Adrenal gland (tissue), 12 donors: ENCODE data around the gene SLC25A17. TPM values are rescaled to one million over a fixed set of nuclear protein-coding genes. Genes with fewer than 3 reads are reported as not detected.

Experiments used
- DNase-seq, 7 donors: peaks; one replicate each; pipeline ENCODE4 v3.0.0-alpha.2; 2019 to 2020
- H3K27ac ChIP-seq, 5 donors: fragments of 200-600 bp; sonication (generic) in 4 of 5; 1 replicate in 3 of 5; 2 replicates in 2 of 5; pipeline versions ENCODE4 v1.5.1 to v1.8.0; 2016 to 2020; ENCODE audit warnings: mild to moderate bottlenecking in 1 of 5
- H3K27me3 ChIP-seq: fragments of 200-600 bp; 2 replicates; pipeline ENCODE4 v1.8.0; 2021
- H3K36me3 ChIP-seq, 2 donors: fragments of 200-600 bp; replicated peaks in 1 of 2; 1 replicate in 1 of 2; 2 replicates in 1 of 2; pipeline versions ENCODE4 v1.5.1 to v1.8.0; 2018 to 2022
- H3K4me1 ChIP-seq, 2 donors: fragments of 200-600 bp; replicated peaks in 1 of 2; 1 replicate in 1 of 2; 2 replicates in 1 of 2; pipeline versions ENCODE4 v1.5.1 to v1.8.0; 2018 to 2021
- H3K4me3 ChIP-seq, 4 donors: fragments of 200-600 bp; sonication (generic) in 3 of 4; one replicate each; pipeline ENCODE4 v1.5.1; 2016 to 2018
- H3K9me3 ChIP-seq, 3 donors: fragments of 200-600 bp; sonication (generic) in 1 of 3; replicated peaks in 1 of 3; 1 replicate in 2 of 3; 2 replicates in 1 of 3; pipeline versions ENCODE4 v1.5.1 to v1.8.0; 2016 to 2021
- CTCF ChIP-seq, 6 experiments: fragments of 450-650 bp in 4 of 6; fragments of 200-600 bp in 2 of 6; sonication (generic) in 1 of 6; IDR thresholded peaks; 1 replicate in 5 of 6; 2 replicates in 1 of 6; pipeline versions ENCODE4 v1.5.1 to v1.8.0; 2016 to 2021; ENCODE audit warnings: antibody characterized with exemption in 6 of 6, mild to moderate bottlenecking in 2 of 6, moderate library complexity in 1 of 6
- POLR2A ChIP-seq, 2 donors: fragments of 450-650 bp; IDR thresholded peaks; one replicate each; pipeline ENCODE4 v1.6.1; 2017; ENCODE audit warnings: antibody characterized with exemption in 2 of 2, mild to moderate bottlenecking in 2 of 2, moderate library complexity in 1 of 2
- WGBS, 4 donors: extraction: QIAGEN DNeasy Blood & Tissue Kit in 2 of 4; methylation state at CpG; one replicate each; pipeline versions ENCODE4 v1.1.5 to v1.1.7; 2013 to 2017; 5-methylcytosine and 5-hydroxymethylcytosine counted together
- intact Hi-C, 2 donors: fragments of 100-400 bp; cut with DNase I; formaldehyde crosslinking; loops; one replicate each; pipeline versions ENCODE4 v1.14.1 to v1.15.0; 2022 to 2023
- polyA plus RNA-seq, 3 donors: library from polyadenylated mRNA; stranded (reverse); fragments of 200-250 nt in 2 of 3; fragments of 350-450 nt in 1 of 3; fragmentation: Illumina TruSeq in 1 of 3; extraction: RNeasy Lipid Tissue Mini Kit (QIAGEN cat#74804) in 1 of 3; gene quantifications; one replicate each; pipeline ENCODE4 v1.2.3, GENCODE V29; 2013 to 2014
- total RNA-seq, 9 donors: library from RNA; depleted of rRNA in 4 of 9; stranded (reverse); fragments of >200 nt in 4 of 9; fragments of 120-200 nt in 1 of 9; fragmentation: NEBNext Ultra II Directional in 1 of 9; extraction: Animal tissue kit (Norgen Biotek cat#: 25700) in 1 of 9; gene quantifications; one replicate each; pipeline versions ENCODE4 v1.1.0 to v1.2.4, GENCODE V29; 2013 to 2023
- donor health status: healthy with polysubstance abuse.
- donor health status: Bipolar disorder and iron deficiency.
- donor health status: DM: yes; HTN: yes; CAD: no.
- donor health status: DM: no; HTN: no; CAD: no.
- donor health status: DM: no; HTN: no; CAD: no.
- donor health status: DM: yes; HTN: yes; CAD: no.

SLC25A17 gene
- total and polyA plus RNA-seq, 12 donors: 13.2 to 40.8 (median 22.0) TPM

- Histone ChIP-seq H3K4me3 (peak overlapping the region; percentile 54 to 100 (median 94)), H3K36me3 (no peaks in the 10 kb centered on the region), H3K27me3 (no peaks in the 10 kb centered on the region), H3K4me1 (peaks cover 12 to 26% of the 10 kb centered on the region in 2 donors), H3K27ac (peak overlapping the region in 1 of 5 donors; percentile 59), H3K9me3 (no peaks in the 10 kb centered on the region)
- DNase-seq: no peak
- WGBS, 4 donors: 21 to 50% (median 26%) methylated on average over 5 to 14 of the region's 14 CpGs
- no peak for TF ChIP-seq POLR2A (IDR thresholded peaks at IDR 0.05)
- TF ChIP-seq CTCF (IDR thresholded peaks at IDR 0.05): no peak
- intact Hi-C loops: loop anchor here in 1 of 2 donors (10.0 kb wide), 1 partner anchor 77 kb away; no protein-coding TSS in a partner anchor
These were observed 877 bp downstream of the SLC25A17 start for GRCh38 chr22:40818192-40818746.

- TF ChIP-seq CTCF (IDR thresholded peaks at IDR 0.05) (no peak), POLR2A (IDR thresholded peaks at IDR 0.05) (no peak)
- H3K27me3 ChIP-seq: no peaks in the 10 kb centered on the region
- H3K4me3 ChIP-seq: peak overlapping the region in 1 of 4 donors; percentile 98
- peaks cover 12 to 26% of the 10 kb centered on the region in 2 donors for H3K4me1 ChIP-seq
- H3K36me3 ChIP-seq: no peaks in the 10 kb centered on the region
- H3K27ac ChIP-seq: no peak overlapping the region
- WGBS, 4 donors: 89 to 93% (median 91%) methylated on average over 4 of the region's 4 CpGs
- no peaks in the 10 kb centered on the region for H3K9me3 ChIP-seq
- no peak for DNase-seq
- intact Hi-C loops: loop anchor here in 1 of 2 donors (10.0 kb wide), 1 partner anchor 77 kb away; no protein-coding TSS in a partner anchor
These were observed 1.4 kb downstream of the SLC25A17 start for GRCh38 chr22:40817737-40818136.

- Histone ChIP-seq H3K27ac (no peak overlapping the region), H3K9me3 (no peaks in the 10 kb centered on the region), H3K27me3 (no peaks in the 10 kb centered on the region), H3K4me3 (no peak overlapping the region), H3K36me3 (no peaks in the 10 kb centered on the region), H3K4me1 (peaks cover 12 to 19% of the 10 kb centered on the region in 2 donors)
- no peak for DNase-seq
- TF ChIP-seq POLR2A (IDR thresholded peaks at IDR 0.05) (no peak), CTCF (IDR thresholded peaks at IDR 0.05) (no peak)
- intact Hi-C loops: loop anchor here in 1 of 2 donors (10.0 kb wide), 1 partner anchor 81 kb away; no protein-coding TSS in a partner anchor
These were observed 5.2 kb downstream of the SLC25A17 start for GRCh38 chr22:40813912-40814315.

GRCh38 chr22:40808018-40808841 is 10.9 kb downstream of the SLC25A17 start:
- no peak overlapping the region for H3K27ac ChIP-seq
- no peak for DNase-seq
- H3K27me3 ChIP-seq: no peaks in the 10 kb centered on the region
- H3K9me3 ChIP-seq: no peaks in the 10 kb centered on the region
- intact Hi-C loops: no loop called here
- peaks cover 0 to 7% of the 10 kb centered on the region in 2 donors for H3K4me1 ChIP-seq
- TF ChIP-seq POLR2A (IDR thresholded peaks at IDR 0.05) (no peak), CTCF (IDR thresholded peaks at IDR 0.05) (no peak)
- no peak overlapping the region for H3K4me3 ChIP-seq
- WGBS, 4 donors: 68 to 83% (median 72%) methylated on average over 6 of the region's 6 CpGs
- no peaks in the 10 kb centered on the region for H3K36me3 ChIP-seq
